HepG2 (cell line): Measurements from ENCODE around the gene PEPD. TPM values are rescaled to one million over a fixed set of nuclear protein-coding genes. Genes with fewer than 3 reads are reported as not detected.

ENCODE experiments used
- MED8 ChIP-seq: sonication (generic); formaldehyde crosslinking; IDR thresholded peaks from 2 replicates; pipeline ENCODE4 v1.8.1; 2023; ENCODE audit warnings: mild to moderate bottlenecking, missing genetic modification reagents; ENCODE audit not compliant: insufficient replicate concordance
- MTA3 ChIP-seq: sonication (generic); formaldehyde crosslinking; IDR thresholded peaks from 2 replicates; pipeline ENCODE4 v1.4.0; 2020; ENCODE audit warnings: missing genetic modification reagents
- MYPOP ChIP-seq: sonication (generic); formaldehyde crosslinking; IDR thresholded peaks from 2 replicates; pipeline ENCODE4 v1.8.1; 2023; ENCODE audit warnings: mild to moderate bottlenecking, moderate library complexity, missing genetic modification reagents
- NR2F6 ChIP-seq, 2 experiments: IDR thresholded peaks; 2 replicates each; pipeline ENCODE4 v1.6.1; 2016; ENCODE audit warnings: antibody characterized with exemption in 1 of 2, mild to moderate bottlenecking in 1 of 2
- PAXIP1 ChIP-seq: sonication (generic); formaldehyde crosslinking; conservative IDR thresholded peaks from 2 replicates; pipeline ENCODE4 v1.4.0; 2020; ENCODE audit warnings: mild to moderate bottlenecking, missing genetic modification reagents, moderate library complexity
- POGZ ChIP-seq: sonication (generic); formaldehyde crosslinking; IDR thresholded peaks from 2 replicates; pipeline ENCODE4 v1.4.0; 2020; ENCODE audit warnings: mild to moderate bottlenecking, missing genetic modification reagents
- PPARG ChIP-seq: conservative IDR thresholded peaks from 2 replicates; pipeline ENCODE4 v1.6.1; 2016; ENCODE audit warnings: missing biosample characterization, missing genetic modification reagents
- SMARCE1 ChIP-seq: fragments of 450-650 bp; IDR thresholded peaks from 2 replicates; pipeline ENCODE4 v1.6.1; 2017; ENCODE audit warnings: borderline replicate concordance
- ZNF232 ChIP-seq: sonication (generic); formaldehyde crosslinking; IDR thresholded peaks from 2 replicates; pipeline ENCODE4 v1.4.0; 2020; ENCODE audit warnings: missing genetic modification reagents, borderline replicate concordance
- ZNF501 ChIP-seq: sonication (generic); formaldehyde crosslinking; IDR thresholded peaks from 2 replicates; pipeline ENCODE4 v1.5.1; 2020; ENCODE audit warnings: mild to moderate bottlenecking, moderate library complexity, missing genetic modification reagents
- ZNF503 ChIP-seq: sonication (generic); formaldehyde crosslinking; IDR thresholded peaks from 2 replicates; pipeline ENCODE4 v1.4.0; 2020; ENCODE audit warnings: missing genetic modification reagents
- ZNF782 ChIP-seq: sonication (generic); formaldehyde crosslinking; IDR thresholded peaks from 2 replicates; pipeline ENCODE4 v1.4.0; 2020; ENCODE audit warnings: missing genetic modification reagents, mild to moderate bottlenecking, borderline replicate concordance
- ZNF879 ChIP-seq: sonication (generic); formaldehyde crosslinking; IDR thresholded peaks from 2 replicates; pipeline ENCODE4 v1.8.1; 2023; ENCODE audit warnings: missing genetic modification reagents
- ZSCAN25 ChIP-seq: sonication (generic); formaldehyde crosslinking; IDR thresholded peaks from 2 replicates; pipeline ENCODE4 v1.8.0; 2022; ENCODE audit warnings: mild to moderate bottlenecking, missing genetic modification reagents
- polyA plus RNA-seq, 8 experiments: library from polyadenylated mRNA; depleted of rRNA in 3 of 8; stranded (reverse) in 7 of 8; unstranded in 1 of 8; fragments of >200 nt; fragmentation: Illumina TruSeq in 4 of 8; extraction: Trizol in 4 of 8; gene quantifications; 2 replicates each; pipeline versions ENCODE4 v1.2.1 to v1.2.3, GENCODE V29; 2011 to 2016; ENCODE audit warnings: low read depth in 4 of 8, missing spikeins in 1 of 8, mixed read lengths in 1 of 8; ENCODE audit not compliant: insufficient read depth in 1 of 8
- total RNA-seq, 5 experiments: library from RNA; depleted of rRNA; stranded (reverse); fragments of >200 nt; fragmentation: Illumina TruSeq; extraction: Trizol; gene quantifications; 2 replicates each; pipeline ENCODE4 v1.2.3, GENCODE V29; 2016; ENCODE audit warnings: low read depth in 1 of 5
- TF ChIP-seq, protein P1 (sequence below): sonication (generic); formaldehyde crosslinking; IDR thresholded peaks from 2 replicates; pipeline ENCODE4 v1.5.1; 2020; ENCODE audit warnings: mild to moderate bottlenecking, moderate library complexity, missing genetic modification reagents

The PEPD gene
- total and polyA plus RNA-seq, 2 of the 13 experiments (the other 11 are each of a cell fraction or from before 2014, with no cell fraction given): 60.7 to 75.1 TPM

DNA sequence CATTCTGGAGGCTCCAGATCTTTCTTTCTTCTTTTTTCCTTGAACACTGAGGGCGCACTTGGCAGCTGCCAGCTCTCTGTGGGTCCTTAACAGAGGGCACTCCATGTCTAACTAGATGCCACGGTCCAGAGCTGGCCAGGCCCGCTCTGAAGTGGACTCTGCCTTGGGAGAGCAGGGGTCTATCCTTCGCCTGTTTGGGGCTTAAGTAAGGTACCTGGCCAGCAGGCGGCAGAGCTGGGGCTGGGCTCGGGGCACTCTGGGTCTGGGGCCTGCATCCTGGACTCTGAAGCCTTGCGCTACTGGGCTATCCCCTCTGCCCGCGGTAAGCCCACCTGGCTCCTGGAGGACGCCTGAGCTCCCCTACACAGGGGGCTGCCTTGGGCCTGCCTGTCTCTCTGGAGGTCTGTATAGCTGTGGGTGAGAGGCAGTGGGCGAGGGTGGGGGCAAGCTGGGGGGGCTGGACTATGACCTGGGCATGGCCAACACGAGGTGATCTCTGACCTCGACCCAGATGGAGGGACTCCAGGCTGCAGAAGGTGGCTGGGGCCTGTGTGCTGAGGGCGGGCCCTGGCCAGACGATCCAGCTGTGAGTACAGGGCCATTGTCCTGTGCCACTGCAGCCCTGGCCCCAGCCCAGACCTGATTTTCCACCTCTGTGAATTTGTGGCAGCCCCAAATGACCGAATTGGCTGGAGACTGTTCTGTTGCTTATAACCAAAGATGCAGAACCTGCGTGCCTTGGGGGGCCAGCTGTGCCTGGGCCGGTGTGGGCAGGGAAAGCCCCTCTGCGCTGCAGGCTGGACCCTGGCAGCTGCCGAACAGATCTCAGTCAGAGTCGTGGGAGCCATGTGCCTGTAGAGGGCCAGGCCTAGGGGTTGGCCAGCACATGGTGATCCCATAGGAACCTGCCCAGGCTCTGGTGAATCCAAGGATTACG, 121.6 kb downstream of the PEPD start (continued):
- TF ChIP-seq ZNF879: no peak
- peak; percentile 82 for TF ChIP-seq PAXIP1
- TF ChIP-seq PPARG: 0 out of 2 replicates have a peak, but pooled peaks have one; percentile 29
- no peak for TF ChIP-seq SMARCE1
- TF ChIP-seq POGZ: peak; percentile 57
- no peak for TF ChIP-seq ZNF232 (CRISPR knock-in tag)
- peak; percentile 68 for TF ChIP-seq ZNF501 (CRISPR knock-in tag)
- peak; percentile 53 for TF ChIP-seq MED8 (CRISPR knock-in tag)
- peak; percentile 38; the same call in 1 of the 2 replicates for TF ChIP-seq ZNF782 (CRISPR knock-in tag)
- TF ChIP-seq ZNF503 (CRISPR knock-in tag): no peak
- TF ChIP-seq MTA3 (CRISPR knock-in tag): no peak
- TF ChIP-seq NR2F6 (IDR thresholded peaks at IDR 0.05): peak; percentile 86
- TF ChIP-seq NR2F6 (CRISPR knock-in tag; IDR thresholded peaks at IDR 0.05): peak; percentile 88
- peak; percentile 34; the same call in 1 of the 2 replicates for TF ChIP-seq ZSCAN25 (CRISPR knock-in tag)
- TF ChIP-seq, protein P1, sequence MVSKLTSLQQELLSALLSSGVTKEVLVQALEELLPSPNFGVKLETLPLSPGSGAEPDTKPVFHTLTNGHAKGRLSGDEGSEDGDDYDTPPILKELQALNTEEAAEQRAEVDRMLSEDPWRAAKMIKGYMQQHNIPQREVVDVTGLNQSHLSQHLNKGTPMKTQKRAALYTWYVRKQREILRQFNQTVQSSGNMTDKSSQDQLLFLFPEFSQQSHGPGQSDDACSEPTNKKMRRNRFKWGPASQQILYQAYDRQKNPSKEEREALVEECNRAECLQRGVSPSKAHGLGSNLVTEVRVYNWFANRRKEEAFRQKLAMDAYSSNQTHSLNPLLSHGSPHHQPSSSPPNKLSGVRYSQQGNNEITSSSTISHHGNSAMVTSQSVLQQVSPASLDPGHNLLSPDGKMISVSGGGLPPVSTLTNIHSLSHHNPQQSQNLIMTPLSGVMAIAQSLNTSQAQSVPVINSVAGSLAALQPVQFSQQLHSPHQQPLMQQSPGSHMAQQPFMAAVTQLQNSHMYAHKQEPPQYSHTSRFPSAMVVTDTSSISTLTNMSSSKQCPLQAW (CRISPR knock-in tag): peak; percentile 56; the same call in 1 of the 2 replicates
- 0 out of 2 replicates have a peak, but pooled peaks have one; percentile 50 for TF ChIP-seq MYPOP (CRISPR knock-in tag)
